DND-41 (cell line): ENCODE results near the gene BFSP2.

ENCODE experiments used
- ATAC-seq: fragments of 200-7000 bp; cut with Tn5 transposase; 3 replicates; pipeline ENCODE4 v1.9.1; 2021; ENCODE audit warnings: low read depth; ENCODE audit not compliant: insufficient read depth
- DNase-seq: peaks from one replicate; pipeline ENCODE4 v3.0.0-alpha.2; 2020
- H2AFZ ChIP-seq: 2 replicates; pipeline ENCODE4 v1.6.0; 2012; ENCODE audit warnings: low read depth, low read length
- H3K27ac ChIP-seq: 2 replicates; pipeline ENCODE4 v1.5.1; 2012; ENCODE audit warnings: low read length, inconsistent platforms
- H3K27me3 ChIP-seq: fragments of 200-600 bp; sonication (generic); 2 replicates; pipeline ENCODE4 v1.6.0; 2012; ENCODE audit warnings: low read length, mild to moderate bottlenecking, inconsistent platforms; ENCODE audit not compliant: insufficient read depth, poor library complexity
- H3K36me3 ChIP-seq: 2 replicates; pipeline ENCODE4 v1.5.1; 2012; ENCODE audit warnings: low read length, inconsistent platforms; ENCODE audit not compliant: insufficient read depth
- H3K4me1 ChIP-seq: 2 replicates; pipeline ENCODE4 v1.5.1; 2012; ENCODE audit warnings: mild to moderate bottlenecking, low read length; ENCODE audit not compliant: insufficient read depth
- H3K4me2 ChIP-seq: 2 replicates; pipeline ENCODE4 v1.6.0; 2012; ENCODE audit warnings: mild to moderate bottlenecking, moderate library complexity, low read length, inconsistent platforms; ENCODE audit not compliant: insufficient read depth
- H3K4me3 ChIP-seq, 2 experiments: fragments of 200-600 bp in 1 of 2; shearing (Covaris generic) in 1 of 2; 2 replicates each; pipeline ENCODE4 v1.5.1; 2012 to 2016; ENCODE audit warnings: inconsistent platforms in 2 of 2, low read length in 2 of 2, mild to moderate bottlenecking in 2 of 2, low read depth in 1 of 2, moderate library complexity in 1 of 2
- H3K79me2 ChIP-seq: 2 replicates; pipeline ENCODE4 v1.6.0; 2012; ENCODE audit warnings: low read length, inconsistent platforms; ENCODE audit not compliant: insufficient read depth
- H3K9ac ChIP-seq: 2 replicates; pipeline ENCODE4 v1.6.0; 2012; ENCODE audit warnings: low read depth, mild to moderate bottlenecking, inconsistent platforms, low read length, moderate library complexity
- H3K9me3 ChIP-seq: 2 replicates; pipeline ENCODE4 v1.5.1; 2012; ENCODE audit warnings: low read length, moderate library complexity, mild to moderate bottlenecking, inconsistent platforms; ENCODE audit not compliant: insufficient read depth, severe bottlenecking
- H4K20me1 ChIP-seq: 2 replicates; pipeline ENCODE4 v1.6.0; 2012; ENCODE audit warnings: low read length; ENCODE audit not compliant: insufficient read depth
- CTCF ChIP-seq: IDR thresholded peaks from 2 replicates; pipeline ENCODE4 v1.5.1; 2012; ENCODE audit warnings: borderline replicate concordance, low read length, moderate library complexity, mild to moderate bottlenecking; ENCODE audit not compliant: poor library complexity, severe bottlenecking; ENCODE audit errors: extremely low read depth
- EZH2 ChIP-seq: IDR thresholded peaks from 3 replicates; pipeline ENCODE4 v1.6.1; 2012; ENCODE audit warnings: borderline replicate concordance, low read depth, mild to moderate bottlenecking, moderate library complexity, low read length, inconsistent platforms; ENCODE audit not compliant: severe bottlenecking

BFSP2 gene

GRCh38 chr3:133400006-133400515 is at the start of gene BFSP2:
Gene BFSP2 (plus strand): TSS chr3:133400056. CDS start chr3:133400084, 28 bp downstream.
- H3K9ac ChIP-seq: no peak within 1 kb of the TSS
- H3K4me2 ChIP-seq: no peak within 1 kb of the TSS
- no peak within 1 kb of the TSS for H3K4me3 ChIP-seq
- H3K4me1 ChIP-seq: no peaks in the 10 kb centered on the region
- DNase-seq (no peak), ATAC-seq (no peak)
- no peak within 1 kb of the TSS for H2AFZ ChIP-seq
- H3K27me3 ChIP-seq: no peaks in the 10 kb centered on the region
- H4K20me1 ChIP-seq: no peaks in the 10 kb centered on the region; the same call in 1 of the 2 replicates
- H3K79me2 ChIP-seq: no peaks in the 10 kb centered on the region
- H3K27ac ChIP-seq: no peak within 1 kb of the TSS
- H3K36me3 ChIP-seq: no peaks in the 10 kb centered on the region
- TF ChIP-seq CTCF: no peak
- TF ChIP-seq EZH2: no peak
- H3K9me3 ChIP-seq: no peaks in the 10 kb centered on the region

DNA sequence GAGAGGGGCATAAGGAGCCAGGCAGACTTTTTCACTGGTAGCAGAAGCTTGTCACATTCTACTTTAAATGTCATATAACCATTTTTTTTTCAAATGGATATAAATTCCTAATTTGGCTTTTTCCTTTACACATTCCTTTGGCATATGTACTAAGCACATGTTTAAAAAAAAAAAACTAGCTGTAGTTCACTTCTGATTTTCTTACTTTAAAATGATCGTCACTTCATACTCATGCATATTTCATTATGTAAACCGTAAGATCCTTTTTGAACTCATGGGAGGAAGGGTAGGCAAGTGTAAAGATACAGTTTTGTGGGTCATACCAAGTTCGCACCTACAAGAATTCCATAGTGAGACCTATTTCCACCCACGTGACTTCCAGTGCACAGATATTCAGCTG is 45.1 kb upstream of the BFSP2 start:
- TF ChIP-seq EZH2: no peak
- TF ChIP-seq CTCF: no peak
- no peaks in the 10 kb centered on the region for H3K36me3 ChIP-seq
- H3K9me3 ChIP-seq: no peaks in the 10 kb centered on the region
- no peak overlapping the region for H3K9ac ChIP-seq
- H3K79me2 ChIP-seq: no peaks in the 10 kb centered on the region
- H4K20me1 ChIP-seq: no peaks in the 10 kb centered on the region
- no peak overlapping the region for H3K27ac ChIP-seq
- H3K4me3 ChIP-seq: no peak overlapping the region
- no peak overlapping the region for H3K4me2 ChIP-seq
- no peaks in the 10 kb centered on the region for H3K4me1 ChIP-seq
- H3K27me3 ChIP-seq: no peaks in the 10 kb centered on the region
- no peak overlapping the region for H2AFZ ChIP-seq
- no peak for DNase-seq
- no peak for ATAC-seq

- Histone ChIP-seq H3K79me2 (no peaks in the 10 kb centered on the region), H3K4me3 (no peak overlapping the region), H3K9me3 (no peaks in the 10 kb centered on the region), H3K9ac (no peak overlapping the region), H4K20me1 (no peaks in the 10 kb centered on the region), H3K4me1 (no peaks in the 10 kb centered on the region), H3K4me2 (no peak overlapping the region), H2AFZ (no peak overlapping the region), H3K27ac (no peak overlapping the region), H3K36me3 (no peaks in the 10 kb centered on the region), H3K27me3 (no peaks in the 10 kb centered on the region)
- TF ChIP-seq EZH2: no peak
- no peak for TF ChIP-seq CTCF
- no peak for DNase-seq
- no peak for ATAC-seq
These were observed 39.4 kb upstream of the BFSP2 start for GRCh38 chr3:133360476-133360875.

DNA sequence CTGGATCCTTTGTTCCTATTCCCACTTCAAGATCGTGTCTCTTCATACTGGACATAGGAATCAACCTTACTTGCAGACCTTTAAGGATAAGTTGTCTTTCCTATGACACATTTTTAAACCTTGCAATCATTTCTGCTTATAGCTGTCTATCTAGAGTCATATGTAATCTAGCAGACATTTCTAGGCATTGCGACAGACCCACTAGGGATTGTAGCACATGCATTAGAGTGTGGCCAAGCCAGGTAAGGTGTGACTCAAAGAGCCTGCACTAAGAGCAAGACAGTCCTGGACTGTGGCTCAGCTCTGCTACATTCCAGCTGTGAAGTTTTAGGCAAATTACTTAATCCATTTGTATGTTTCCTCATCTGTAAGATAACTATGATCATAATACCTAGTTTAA is 38.8 kb upstream of the BFSP2 start:
- Histone ChIP-seq H3K27me3 (no peaks in the 10 kb centered on the region), H3K4me3 (no peak overlapping the region), H3K36me3 (no peaks in the 10 kb centered on the region)

More for the DNA sequence above, 38.8 kb upstream of the BFSP2 start:
- Histone ChIP-seq H3K9me3 (no peaks in the 10 kb centered on the region), H3K79me2 (no peaks in the 10 kb centered on the region), H4K20me1 (no peaks in the 10 kb centered on the region), H2AFZ (no peak overlapping the region), H3K9ac (no peak overlapping the region), H3K4me2 (no peak overlapping the region), H3K4me1 (no peaks in the 10 kb centered on the region), H3K27ac (no peak overlapping the region)
- DNase-seq (no peak), ATAC-seq (no peak)
- TF ChIP-seq CTCF (no peak), EZH2 (no peak)
